Sigmoid colon (tissue), 7 donors: ENCODE measurements around the gene GPR87. TPM values are rescaled to one million over a fixed set of nuclear protein-coding genes. Genes with fewer than 3 reads are reported as not detected.

Experiments used
- DNase-seq: peaks from one replicate; pipeline ENCODE4 v3.0.0-alpha.2; 2019
- H3K27ac ChIP-seq, 4 donors: fragments of 200-600 bp; sonication (generic); one replicate each; pipeline ENCODE4 v1.5.1; 2016 to 2019; ENCODE audit warnings: mild to moderate bottlenecking in 1 of 4
- H3K27me3 ChIP-seq, 3 donors: fragments of 200-600 bp; sonication (generic); one replicate each; pipeline ENCODE4 v1.5.1; 2019; ENCODE audit warnings: mild to moderate bottlenecking in 1 of 3
- H3K36me3 ChIP-seq, 4 donors: fragments of 200-600 bp; sonication (generic); one replicate each; pipeline ENCODE4 v1.5.1; 2016 to 2019
- H3K4me1 ChIP-seq, 4 donors: fragments of 200-600 bp; sonication (generic); one replicate each; pipeline ENCODE4 v1.5.1; 2017 to 2019
- H3K4me3 ChIP-seq, 4 donors: fragments of 200-600 bp; sonication (generic); one replicate each; pipeline ENCODE4 v1.5.1; 2017 to 2019; ENCODE audit warnings: mild to moderate bottlenecking in 2 of 4, moderate library complexity in 1 of 4
- H3K9me3 ChIP-seq, 4 donors: fragments of 200-600 bp in 3 of 4; sonication (generic) in 3 of 4; one replicate each; pipeline versions ENCODE4 v1.5.1 to v1.6.1; 2013 to 2019
- EP300 ChIP-seq, 4 donors: sonication (generic); formaldehyde crosslinking; IDR thresholded peaks; one replicate each; pipeline ENCODE4 v1.6.1; 2017; ENCODE audit warnings: antibody characterized with exemption in 4 of 4
- POLR2A ChIP-seq, 2 donors: fragments of 450-650 bp; IDR thresholded peaks; one replicate each; pipeline ENCODE4 v1.6.1; 2016; ENCODE audit warnings: antibody characterized with exemption in 2 of 2, mild to moderate bottlenecking in 2 of 2, moderate library complexity in 2 of 2
- POLR2AphosphoS5 ChIP-seq, 4 donors: sonication (generic); formaldehyde crosslinking; IDR thresholded peaks; one replicate each; pipeline ENCODE4 v1.6.1; 2017; ENCODE audit warnings: antibody characterized with exemption in 4 of 4
- WGBS, 2 donors: extraction: QIAGEN DNeasy Blood & Tissue Kit; methylation state at CpG; one replicate each; pipeline ENCODE4 v1.1.7; 2013; 5-methylcytosine and 5-hydroxymethylcytosine counted together
- intact Hi-C: fragments of 100-400 bp; cut with DNase I; formaldehyde crosslinking; loops from one replicate; pipeline ENCODE4 v1.15.1; 2023
- polyA plus RNA-seq, 3 donors: library from polyadenylated mRNA; stranded (reverse); fragments of 200-250 nt; gene quantifications; one replicate each; pipeline ENCODE4 v1.2.3, GENCODE V29; 2013
- total RNA-seq, 4 donors: library from RNA; depleted of rRNA; stranded (reverse); fragments of >200 nt; gene quantifications; one replicate each; pipeline ENCODE4 v1.1.0, GENCODE V29; 2016
- TF ChIP-seq, protein P1 (sequence below), 4 experiments: fragments of 450-650 bp in 3 of 4; fragments of 200-600 bp in 1 of 4; IDR thresholded peaks; one replicate each; pipeline ENCODE4 v1.5.1; 2016 to 2019; ENCODE audit warnings: antibody characterized with exemption in 4 of 4, mild to moderate bottlenecking in 3 of 4, moderate library complexity in 2 of 4
- donor health status: healthy with polysubstance abuse.
- donor health status: Bipolar disorder and iron deficiency.
- donor health status: healthy.

GPR87 gene
- total and polyA plus RNA-seq, 7 donors, result 0.07 TPM; not detected in 6

- Histone ChIP-seq H3K9me3 (no peaks in the 10 kb centered on the region), H3K27ac (no peak overlapping the region), H3K4me3 (no peak overlapping the region), H3K27me3 (no peaks in the 10 kb centered on the region), H3K36me3 (no peaks in the 10 kb centered on the region), H3K4me1 (peaks cover 0 to 9% (median 3%) of the 10 kb centered on the region in 4 donors)
- no peak for DNase-seq
- 96 to 99% methylated on average over 2 of the region's 2 CpGs for WGBS, 2 donors
- intact Hi-C loops, result no loop called here
- TF ChIP-seq, protein P1, sequence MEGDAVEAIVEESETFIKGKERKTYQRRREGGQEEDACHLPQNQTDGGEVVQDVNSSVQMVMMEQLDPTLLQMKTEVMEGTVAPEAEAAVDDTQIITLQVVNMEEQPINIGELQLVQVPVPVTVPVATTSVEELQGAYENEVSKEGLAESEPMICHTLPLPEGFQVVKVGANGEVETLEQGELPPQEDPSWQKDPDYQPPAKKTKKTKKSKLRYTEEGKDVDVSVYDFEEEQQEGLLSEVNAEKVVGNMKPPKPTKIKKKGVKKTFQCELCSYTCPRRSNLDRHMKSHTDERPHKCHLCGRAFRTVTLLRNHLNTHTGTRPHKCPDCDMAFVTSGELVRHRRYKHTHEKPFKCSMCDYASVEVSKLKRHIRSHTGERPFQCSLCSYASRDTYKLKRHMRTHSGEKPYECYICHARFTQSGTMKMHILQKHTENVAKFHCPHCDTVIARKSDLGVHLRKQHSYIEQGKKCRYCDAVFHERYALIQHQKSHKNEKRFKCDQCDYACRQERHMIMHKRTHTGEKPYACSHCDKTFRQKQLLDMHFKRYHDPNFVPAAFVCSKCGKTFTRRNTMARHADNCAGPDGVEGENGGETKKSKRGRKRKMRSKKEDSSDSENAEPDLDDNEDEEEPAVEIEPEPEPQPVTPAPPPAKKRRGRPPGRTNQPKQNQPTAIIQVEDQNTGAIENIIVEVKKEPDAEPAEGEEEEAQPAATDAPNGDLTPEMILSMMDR (IDR thresholded peaks at IDR 0.05), result no peak
- TF ChIP-seq POLR2A (IDR thresholded peaks at IDR 0.05), result no peak
- TF ChIP-seq EP300 (IDR thresholded peaks at IDR 0.05), result no peak
- no peak for TF ChIP-seq POLR2AphosphoS5 (IDR thresholded peaks at IDR 0.05)
Observed at GRCh38 chr3:151309566-151309965, 7.1 kb downstream of the GPR87 start.

GRCh38 chr3:151307583-151308488 lies 8.8 kb downstream of the GPR87 start:
- Histone ChIP-seq H3K9me3 (no peaks in the 10 kb centered on the region), H3K4me3 (no peak overlapping the region), H3K4me1 (peaks cover 0 to 11% (median 4%) of the 10 kb centered on the region in 4 donors), H3K27ac (no peak overlapping the region), H3K27me3 (no peaks in the 10 kb centered on the region), H3K36me3 (no peaks in the 10 kb centered on the region)
- 86 to 93% methylated on average over 1 of the region's 1 CpG for WGBS, 2 donors
- intact Hi-C loops, result no loop called here
- TF ChIP-seq, protein P1 (IDR thresholded peaks at IDR 0.05), result no peak
- TF ChIP-seq POLR2A (IDR thresholded peaks at IDR 0.05), result no peak
- TF ChIP-seq EP300 (IDR thresholded peaks at IDR 0.05), result no peak
- TF ChIP-seq POLR2AphosphoS5 (IDR thresholded peaks at IDR 0.05), result no peak
- DNase-seq, result no peak

GRCh38 chr3:151307131-151307530 lies 9.5 kb downstream of the GPR87 start:
- Histone ChIP-seq H3K9me3 (no peaks in the 10 kb centered on the region), H3K27ac (no peak overlapping the region), H3K36me3 (no peaks in the 10 kb centered on the region), H3K4me3 (no peak overlapping the region), H3K4me1 (peaks cover 0 to 11% (median 4%) of the 10 kb centered on the region in 4 donors), H3K27me3 (no peaks in the 10 kb centered on the region)
- DNase-seq, result no peak
- TF ChIP-seq EP300 (IDR thresholded peaks at IDR 0.05), result no peak
- TF ChIP-seq, protein P1 (IDR thresholded peaks at IDR 0.05), result no peak
- no peak for TF ChIP-seq POLR2AphosphoS5 (IDR thresholded peaks at IDR 0.05)
- TF ChIP-seq POLR2A (IDR thresholded peaks at IDR 0.05), result no peak
- intact Hi-C loops, result no loop called here

DNA sequence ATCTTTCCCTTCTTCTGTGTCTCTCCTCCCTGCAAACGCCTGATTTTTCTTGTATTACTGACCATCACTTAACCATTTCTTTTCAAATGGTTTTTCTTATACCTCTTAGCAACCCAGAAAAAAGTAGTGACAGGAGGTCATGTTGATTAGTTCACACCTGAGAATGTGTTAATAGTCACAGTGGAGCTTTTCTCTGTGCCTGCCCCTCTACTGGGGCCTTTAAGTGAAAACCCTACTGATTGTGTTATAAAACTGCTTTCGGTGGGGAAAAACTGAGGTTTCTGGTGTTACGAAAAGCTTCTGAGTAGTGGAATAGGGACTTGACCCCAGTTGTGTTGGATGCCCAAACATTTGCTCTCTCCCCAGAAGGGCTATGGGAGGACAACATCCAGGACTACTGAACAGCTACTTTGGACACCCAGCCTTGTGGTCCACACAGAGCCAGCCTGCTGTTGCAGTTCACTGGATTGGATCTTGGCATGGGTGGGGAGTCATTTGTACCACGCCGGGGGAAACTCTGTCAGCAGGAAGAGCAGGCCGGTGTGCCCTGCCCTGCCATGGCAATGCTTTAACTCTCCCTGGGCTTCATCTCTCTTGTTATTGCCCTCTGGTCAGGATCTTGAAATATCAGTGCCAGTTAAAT lies 10.3 kb downstream of the GPR87 start:
- TF ChIP-seq EP300 (IDR thresholded peaks at IDR 0.05) (no peak), POLR2A (IDR thresholded peaks at IDR 0.05) (no peak), POLR2AphosphoS5 (IDR thresholded peaks at IDR 0.05) (no peak)
- TF ChIP-seq, protein P1 (IDR thresholded peaks at IDR 0.05), result no peak

More for the DNA sequence above, 10.3 kb downstream of the GPR87 start:
- DNase-seq, result no peak
- no peak overlapping the region for H3K27ac ChIP-seq
- no peaks in the 10 kb centered on the region for H3K9me3 ChIP-seq
- H3K27me3 ChIP-seq, result no peaks in the 10 kb centered on the region
- H3K36me3 ChIP-seq, result no peaks in the 10 kb centered on the region
- intact Hi-C loops, result no loop called here
- WGBS, 2 donors, result 93 to 94% methylated on average over 6 of the region's 6 CpGs
- H3K4me1 ChIP-seq, result peaks cover 0 to 11% (median 4%) of the 10 kb centered on the region in 4 donors
- H3K4me3 ChIP-seq, result no peak overlapping the region
